ENCODE results near the gene THY1.
"Not testable (repeated sequence)": the region's sequence is repeated elsewhere in the genome, so short reads cannot be mapped to it uniquely, and the experiment has no call there.

Gene THY1

GRCh38 chr11:119417726-119418540, 5.0 kb downstream of the THY1 start:
- DNase-seq: peak; percentile 87

GRCh38 chr11:119416606-119417580, 6.1 kb downstream of the THY1 start:
- DNase-seq: peak; percentile 63

DNA sequence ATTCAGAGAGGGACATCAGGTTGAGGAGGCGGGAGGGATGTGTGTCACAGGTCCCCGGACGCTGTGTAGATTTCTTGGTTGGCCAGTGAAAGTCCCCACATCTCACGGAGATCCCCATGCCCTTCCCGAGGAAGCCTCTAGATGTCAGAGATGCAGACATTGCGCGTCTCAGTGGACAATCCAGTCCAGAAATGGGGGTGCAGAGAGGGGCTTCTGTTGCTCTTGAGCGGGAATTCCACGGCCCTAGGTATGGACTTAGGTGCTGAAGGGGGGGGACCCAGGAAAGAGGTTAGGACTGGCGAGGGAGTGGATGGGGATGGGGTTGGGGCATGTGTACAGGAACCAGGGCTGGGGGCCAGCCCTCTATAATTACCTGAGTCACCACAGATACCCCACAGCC, 7.0 kb downstream of the THY1 start:
- no peak for DNase-seq

GRCh38 chr11:119415517-119415916, 7.5 kb downstream of the THY1 start:
- DNase-seq: no peak

- DNase-seq: no peak
Measured at GRCh38 chr11:119414734-119415133, 8.2 kb downstream of the THY1 start.

GRCh38 chr11:119414321-119414720, 8.7 kb downstream of the THY1 start:
- DNase-seq: no peak

GRCh38 chr11:119412072-119412471, 10.9 kb downstream of the THY1 start:
- DNase-seq: no peak

DNA sequence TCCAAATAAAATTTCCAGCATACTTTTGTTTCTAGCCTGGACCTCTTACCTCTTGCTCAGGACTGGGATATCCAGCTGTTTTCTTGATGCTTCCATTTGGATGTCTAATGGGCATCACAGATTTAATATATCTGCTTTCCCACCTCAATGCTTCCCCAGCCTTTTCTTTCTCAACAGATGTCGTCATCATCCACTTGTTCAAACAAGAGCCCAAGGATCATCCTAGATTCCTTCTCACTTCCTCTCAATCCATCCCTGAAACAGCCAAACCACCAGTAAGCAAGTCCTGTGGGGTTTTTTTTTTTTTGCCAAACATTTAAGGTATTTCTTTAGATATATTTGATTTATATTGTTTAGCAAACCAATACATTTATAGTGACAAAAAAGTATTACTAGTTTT, 12.5 kb downstream of the THY1 start:
- DNase-seq: no peak

DNA sequence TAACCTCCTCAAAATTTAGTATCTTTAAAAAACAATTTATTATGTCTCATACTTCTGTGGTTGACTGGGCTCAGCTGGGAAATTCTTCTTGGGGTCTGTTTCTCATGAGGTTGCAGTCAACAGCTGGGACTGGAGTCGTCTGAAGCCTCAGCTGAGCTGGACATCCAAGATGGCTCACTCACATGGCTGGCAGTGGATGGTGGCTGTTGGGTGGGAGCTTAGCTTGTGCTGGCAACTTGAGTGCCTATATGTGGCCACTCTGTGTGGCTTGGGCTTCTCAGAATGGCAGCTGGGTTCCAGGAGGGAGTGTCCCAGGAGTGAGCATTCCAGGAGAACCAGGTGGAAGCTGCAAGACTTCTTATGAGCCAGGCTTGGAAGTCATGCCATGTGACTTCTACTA, 13.2 kb downstream of the THY1 start:
- no peak for DNase-seq

DNA sequence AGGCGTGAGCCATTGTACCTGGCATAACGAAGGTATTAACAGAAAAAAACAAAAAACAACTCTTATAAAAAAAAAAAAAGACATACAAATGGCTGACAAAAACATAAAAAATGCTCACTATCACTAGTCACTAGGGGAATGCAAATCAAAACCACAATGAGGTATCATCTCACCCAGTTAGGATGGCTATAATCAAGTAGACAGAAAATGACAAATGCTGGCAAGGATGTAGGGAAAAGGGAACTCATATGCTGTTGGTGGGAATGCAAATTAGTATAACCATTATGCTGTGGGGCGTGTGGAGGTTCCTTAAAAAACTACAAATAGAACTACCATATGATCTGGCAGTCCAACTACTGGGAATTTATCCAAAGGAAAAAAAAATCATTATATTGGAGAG, 17.0 kb downstream of the THY1 start:
- DNase-seq: peak; percentile 59

DNA sequence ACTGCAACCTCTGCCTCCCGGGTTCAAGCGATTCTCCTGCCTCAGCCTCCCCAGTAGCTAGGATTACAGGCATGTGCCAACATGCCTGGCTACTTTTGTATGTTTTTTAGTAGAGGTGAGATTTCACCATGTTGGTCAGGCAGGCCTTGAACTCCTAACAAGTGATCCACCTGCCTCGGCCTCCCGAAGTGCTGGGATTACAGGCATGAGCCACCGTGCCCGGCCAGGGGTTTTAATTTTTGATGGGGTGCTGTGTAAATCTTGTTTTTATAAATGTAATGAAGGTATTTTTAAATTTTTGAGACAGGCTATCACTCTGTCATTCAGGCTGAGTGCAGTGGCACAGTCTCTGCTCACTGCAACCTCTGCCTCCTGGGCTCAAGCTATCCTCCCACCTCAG, 17.5 kb downstream of the THY1 start:
- DNase-seq: not testable (repeated sequence)

DNA sequence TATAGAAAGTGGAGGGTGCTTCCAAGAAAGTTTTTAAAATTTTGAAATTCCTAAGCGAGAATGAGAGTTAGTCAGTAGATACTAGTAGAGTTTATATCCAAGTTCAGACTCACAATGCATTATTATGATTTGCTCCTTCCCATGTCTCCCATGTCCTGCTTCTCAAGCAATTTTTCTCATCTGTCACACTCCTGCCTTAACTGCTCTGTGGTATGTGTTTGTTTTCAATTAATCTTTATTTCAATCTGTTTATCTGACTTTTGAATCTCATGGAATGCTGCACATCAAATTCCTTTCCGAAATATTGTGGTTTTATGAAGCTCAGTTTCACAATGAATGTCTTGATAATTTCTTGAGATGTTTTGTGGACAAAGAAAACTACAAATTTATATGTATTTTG, 18.1 kb downstream of the THY1 start:
- DNase-seq: peak; percentile 61

DNA sequence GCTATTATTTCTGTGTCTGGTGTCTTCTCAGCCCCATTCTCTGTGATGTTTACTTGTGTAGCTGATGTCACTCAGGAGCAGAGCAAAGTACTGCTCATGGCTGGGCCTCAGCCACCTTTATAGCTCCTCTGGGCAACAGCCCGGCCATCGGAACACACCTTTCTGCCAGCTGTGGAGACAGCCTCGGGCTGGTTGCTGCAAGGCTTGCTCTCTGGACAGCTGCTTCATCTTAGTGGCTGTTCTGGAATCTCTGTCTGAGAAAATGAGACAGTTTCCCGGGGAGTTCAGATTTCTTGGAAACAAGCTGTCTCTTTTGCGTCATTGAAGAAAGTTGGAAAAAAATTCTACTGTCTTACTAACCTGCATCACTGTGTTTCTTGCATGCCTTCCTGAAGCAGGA, 20.0 kb downstream of the THY1 start:
- DNase-seq: peak; percentile 47

DNA sequence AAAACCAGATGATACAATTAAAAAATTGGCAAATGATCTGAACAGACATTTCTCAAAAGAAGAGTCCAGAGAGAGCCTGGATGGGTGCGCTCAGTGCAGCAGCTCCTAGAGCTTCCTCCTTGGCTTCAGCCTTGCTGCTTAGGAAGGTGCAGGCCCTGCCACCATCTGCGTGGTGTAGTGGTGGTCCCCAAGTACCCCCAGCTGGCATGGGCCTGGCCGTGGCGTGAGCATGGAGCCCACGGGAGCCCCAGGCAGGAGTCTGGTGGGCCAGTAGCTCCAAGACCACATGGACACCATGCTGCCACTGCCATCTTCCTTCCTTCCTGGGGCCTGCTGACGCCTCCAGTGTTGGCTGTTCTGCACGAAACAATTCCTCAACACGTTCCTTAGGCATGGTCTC, 20.5 kb downstream of the THY1 start:
- DNase-seq: no peak

DNA sequence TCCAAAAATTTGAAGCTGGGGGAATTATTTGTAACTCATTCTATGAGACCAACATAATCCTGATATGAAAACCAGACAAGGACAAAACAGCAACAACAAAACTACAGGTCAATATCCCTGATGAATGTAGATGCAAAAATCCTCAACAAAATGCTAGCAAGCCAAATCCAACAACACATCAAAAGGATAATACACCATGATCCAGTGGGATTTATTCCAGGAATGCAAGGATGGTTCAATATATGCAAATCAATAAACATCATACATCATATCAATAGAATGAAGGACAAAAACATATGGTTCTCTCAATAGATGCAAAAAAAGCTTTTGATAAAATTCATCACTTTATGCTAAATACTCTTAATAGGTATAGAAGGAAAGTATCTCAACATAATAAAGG, 22.1 kb downstream of the THY1 start:
- DNase-seq: no peak

GRCh38 chr11:119397740-119398139, 25.2 kb downstream of the THY1 start:
- no peak for DNase-seq

GRCh38 chr11:119396835-119397234, 26.1 kb downstream of the THY1 start:
- no peak for DNase-seq

DNA sequence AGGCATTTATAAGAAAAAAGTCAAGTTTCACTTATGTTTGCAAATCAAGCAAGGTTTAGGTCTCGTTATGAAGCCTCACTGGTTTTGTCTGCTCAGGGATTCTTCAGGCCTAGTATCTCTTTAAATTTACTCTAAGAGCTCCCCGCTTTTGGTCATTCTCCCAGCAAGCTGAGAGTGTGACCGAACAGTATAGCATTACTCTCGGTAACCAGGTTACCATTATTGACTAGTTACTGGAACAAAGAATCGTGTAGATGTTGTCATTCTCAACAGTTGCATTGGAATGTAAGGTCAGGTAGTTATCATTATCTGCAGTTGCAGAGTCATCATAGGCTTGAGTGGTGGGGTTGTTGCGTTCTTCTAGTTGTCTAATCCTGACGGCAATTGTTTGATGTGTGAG, 31.7 kb downstream of the THY1 start:
- DNase-seq: no peak

DNA sequence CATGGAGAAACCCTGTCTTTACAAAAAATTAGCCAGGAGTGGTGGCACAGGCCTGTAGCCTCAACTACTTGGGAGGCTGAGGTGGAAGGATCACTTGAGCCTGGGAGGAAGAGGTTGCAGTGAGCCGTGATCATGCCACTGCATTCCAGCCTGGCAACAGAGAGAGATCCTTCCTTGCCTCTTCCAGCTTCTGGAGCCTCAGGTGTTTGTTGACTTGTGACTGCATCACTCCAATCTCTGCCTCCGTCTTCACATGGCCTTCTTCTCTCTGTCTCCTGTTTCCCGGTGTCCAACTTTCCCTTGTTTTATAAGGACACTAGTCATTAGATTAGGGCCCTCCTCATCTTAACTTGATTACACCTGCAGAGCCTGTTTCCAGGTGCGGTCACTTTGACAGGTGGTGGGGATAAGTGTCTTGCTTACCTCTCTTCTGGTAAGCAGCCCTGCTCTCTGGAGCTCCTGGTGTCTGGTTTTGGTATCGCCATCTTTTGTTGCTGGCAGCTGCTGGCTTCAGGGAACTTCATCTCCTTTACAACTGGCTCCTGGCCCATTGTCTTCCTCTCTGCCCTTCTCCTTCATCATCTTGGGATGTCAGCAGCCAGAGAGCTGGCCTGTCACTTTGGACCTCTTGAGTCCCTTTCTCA, 33.2 kb downstream of the THY1 start:
- no peak for DNase-seq

DNA sequence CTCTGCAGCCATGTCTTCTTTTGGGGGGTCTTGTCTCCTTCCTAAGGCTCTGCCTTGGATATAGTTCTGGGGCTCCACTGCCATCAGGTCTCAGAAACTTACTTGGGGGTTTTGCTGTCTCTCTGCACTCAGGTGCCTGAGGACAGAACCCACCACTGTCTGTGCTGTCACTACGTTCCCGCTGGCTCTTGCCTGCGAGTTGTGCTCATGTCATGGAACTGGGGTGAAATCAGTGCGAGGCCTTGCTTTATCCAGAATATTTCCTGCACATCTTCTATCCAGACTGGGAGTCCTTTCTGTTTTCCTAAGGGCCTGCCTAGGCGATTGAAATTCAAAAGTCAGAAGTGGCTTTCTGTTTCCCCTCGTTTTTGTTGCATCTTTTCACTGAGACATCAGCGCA, 34.9 kb downstream of the THY1 start:
- no peak for DNase-seq

DNA sequence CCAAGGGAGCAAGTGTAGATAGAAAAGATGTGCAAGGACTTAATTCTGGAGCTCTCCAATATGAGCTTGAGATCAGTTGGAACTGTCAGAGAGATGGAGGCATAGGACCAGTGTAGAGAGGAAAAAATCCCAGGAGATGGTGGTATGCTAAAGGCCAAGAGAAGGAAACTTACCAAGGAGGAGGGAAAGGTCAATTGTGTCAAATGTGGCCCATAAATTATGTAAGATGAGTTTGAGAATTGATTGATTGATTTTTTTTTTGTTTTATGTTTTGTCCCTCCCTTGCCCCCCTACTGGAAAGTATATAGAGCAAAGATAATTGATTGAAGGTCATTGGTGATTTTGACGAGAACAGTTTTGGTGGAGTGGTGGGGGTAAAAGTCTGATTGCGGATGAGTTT, 38.6 kb downstream of the THY1 start:
- DNase-seq: no peak

DNA sequence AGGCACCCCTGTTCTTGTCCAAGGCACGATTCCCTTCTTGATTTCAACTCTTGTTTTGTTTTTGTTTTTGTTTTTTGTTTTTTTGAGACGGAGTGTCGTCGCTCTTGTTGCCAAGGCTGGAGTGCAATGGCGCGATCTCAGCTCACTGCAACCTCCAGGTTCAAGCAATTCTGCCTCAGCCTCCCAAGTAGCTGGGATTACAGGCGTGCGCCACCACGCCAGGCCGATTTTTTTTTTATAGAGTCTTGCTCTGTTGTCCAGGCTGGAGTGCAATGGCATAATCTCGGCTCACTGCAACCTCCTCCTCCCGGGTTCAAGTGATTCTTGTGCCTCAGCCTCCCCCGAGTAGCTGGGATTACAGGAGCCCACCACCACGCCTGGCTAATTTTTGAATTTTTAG, 40.5 kb downstream of the THY1 start:
- DNase-seq: not testable (repeated sequence)

DNA sequence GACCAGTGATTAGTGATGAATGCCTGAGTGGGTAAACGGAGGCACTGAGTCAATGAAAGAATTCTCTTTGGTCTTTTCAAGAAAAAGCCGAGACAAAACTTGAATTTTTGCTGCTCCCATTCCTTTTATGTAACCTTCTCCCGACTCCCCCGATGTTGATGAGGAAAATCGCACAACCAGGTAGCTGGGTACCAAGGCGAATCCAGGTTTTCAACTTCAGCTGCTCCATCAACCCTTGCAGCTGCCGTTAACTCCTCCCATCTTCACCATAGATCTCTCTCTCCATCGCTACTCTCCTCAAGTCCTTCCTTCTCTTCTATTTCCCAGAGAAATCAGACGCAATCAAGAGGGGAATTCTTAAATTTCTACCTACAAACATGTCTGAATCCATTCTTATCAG, 40.9 kb downstream of the THY1 start:
- no peak for DNase-seq

All from fibroblast of skin of right quadriceps (primary cell).